ENCODE results near the gene YEATS2. TPM values are rescaled to one million over a fixed set of nuclear protein-coding genes. Genes with fewer than 3 reads are reported as not detected.

YEATS2 gene
- total RNA-seq (2014; rRNA removed; shearing (Covaris generic)) (45.9 and 72.8 TPM in 2 replicates), polyA plus RNA-seq (2016; fragmentation: Nextera tagmentation; extraction: Ambion mirVana) (13.9 and 15.2 TPM in 2 replicates)
- long read RNA-seq, partial matches to known transcripts = 0 of 4 reads
- long read RNA-seq, other reads (novel, unspliced or antisense) = 4 of 4 reads

DNA sequence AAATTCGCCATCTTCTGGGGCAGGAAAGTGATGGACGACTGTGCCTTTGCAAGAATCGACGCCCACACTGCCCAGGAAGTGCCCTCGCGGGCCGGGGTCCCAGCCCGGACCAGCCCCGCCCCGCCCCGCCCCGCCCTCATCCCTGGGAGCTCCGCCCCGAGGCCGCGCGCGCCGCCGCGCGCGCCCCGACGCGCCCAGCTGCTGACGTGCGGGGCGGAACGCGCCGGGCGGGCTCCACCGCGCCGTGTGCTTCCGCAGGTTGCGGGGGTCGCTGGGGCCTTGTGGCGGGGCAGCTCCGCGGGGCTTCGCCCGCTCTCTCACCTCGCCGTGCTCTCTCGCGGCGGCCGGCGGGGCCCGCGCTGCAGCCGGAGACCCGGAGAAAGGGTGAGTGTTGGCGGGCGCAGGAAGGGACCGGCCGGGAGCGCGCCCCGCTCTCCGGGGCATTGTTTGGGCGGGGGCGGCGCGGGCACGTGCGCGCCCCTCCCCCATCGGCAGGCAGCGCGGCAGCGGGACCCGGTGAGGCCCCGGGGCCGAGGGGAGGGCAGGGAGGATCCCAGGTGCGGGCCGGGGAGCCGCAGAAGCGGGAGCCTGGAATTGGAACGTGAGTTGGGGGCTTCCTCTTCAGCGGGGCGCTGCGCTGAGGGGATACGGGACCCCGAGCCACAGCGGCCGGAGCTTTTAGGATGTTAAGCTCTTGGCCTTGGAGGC, at the start of gene YEATS2:
TSS of gene YEATS2 (plus strand) at position 188 of the 708 bp plus-strand sequence. CDS start 17,366 bp downstream, outside the sequence.
- Histone ChIP-seq H3K27me3 (ENCODE audit: insufficient read depth) (no peaks in the 10 kb centered on the region), H3K4me3 (peak within 1 kb of the TSS; percentile 84), H3K36me3 (ENCODE audit: insufficient read depth) (no peaks in the 10 kb centered on the region), H3K4me2 (peak within 1 kb of the TSS; percentile 92), H3K9me2 (ENCODE audit: insufficient read depth) (0 out of 2 replicates have a peak, but pooled peaks cover 3% of the 10 kb centered on the region), H3F3A (replicated peaks; ENCODE audit: low read depth) (no peaks in the 10 kb centered on the region), H4K20me1 (replicated peaks; ENCODE audit: insufficient read depth) (peaks cover 9% of the 10 kb centered on the region), H2AFZ (peak within 1 kb of the TSS; percentile 94), H3K4me1 (ENCODE audit: insufficient read depth) (peaks cover 25% of the 10 kb centered on the region; the same call in 1 of the 2 replicates), H3K79me2 (replicated peaks; ENCODE audit: insufficient read depth) (peaks cover 48% of the 10 kb centered on the region), H3K27ac (ENCODE audit: low read depth) (peak within 1 kb of the TSS; percentile 97)
- Mint-ChIP-seq H3K4me3 (peak within 1 kb of the TSS; percentile 85), H3K27ac (peak within 1 kb of the TSS; percentile 57), H3K36me3 (ENCODE audit: low read depth) (peaks cover 6% of the 10 kb centered on the region), H3K4me1 (peaks cover 30% of the 10 kb centered on the region), H3K27me3 (ENCODE audit: insufficient read depth, low read depth, poor library complexity) (peaks cover 4% of the 10 kb centered on the region), H3K9me3 (no peaks in the 10 kb centered on the region; the same call in 2 of the 3 replicates)
- ATAC-seq = peak; percentile 78
- peak; percentile 83 for DNase-seq (ENCODE audit: low spot score)
- TF ChIP-seq POLR2AphosphoS5 (IDR thresholded peaks at IDR 0.05; ENCODE audit: low read depth) = peak; percentile 79
- TF ChIP-seq, protein P1, sequence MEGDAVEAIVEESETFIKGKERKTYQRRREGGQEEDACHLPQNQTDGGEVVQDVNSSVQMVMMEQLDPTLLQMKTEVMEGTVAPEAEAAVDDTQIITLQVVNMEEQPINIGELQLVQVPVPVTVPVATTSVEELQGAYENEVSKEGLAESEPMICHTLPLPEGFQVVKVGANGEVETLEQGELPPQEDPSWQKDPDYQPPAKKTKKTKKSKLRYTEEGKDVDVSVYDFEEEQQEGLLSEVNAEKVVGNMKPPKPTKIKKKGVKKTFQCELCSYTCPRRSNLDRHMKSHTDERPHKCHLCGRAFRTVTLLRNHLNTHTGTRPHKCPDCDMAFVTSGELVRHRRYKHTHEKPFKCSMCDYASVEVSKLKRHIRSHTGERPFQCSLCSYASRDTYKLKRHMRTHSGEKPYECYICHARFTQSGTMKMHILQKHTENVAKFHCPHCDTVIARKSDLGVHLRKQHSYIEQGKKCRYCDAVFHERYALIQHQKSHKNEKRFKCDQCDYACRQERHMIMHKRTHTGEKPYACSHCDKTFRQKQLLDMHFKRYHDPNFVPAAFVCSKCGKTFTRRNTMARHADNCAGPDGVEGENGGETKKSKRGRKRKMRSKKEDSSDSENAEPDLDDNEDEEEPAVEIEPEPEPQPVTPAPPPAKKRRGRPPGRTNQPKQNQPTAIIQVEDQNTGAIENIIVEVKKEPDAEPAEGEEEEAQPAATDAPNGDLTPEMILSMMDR (conservative IDR thresholded peaks at IDR 0.05; ENCODE audit: low read depth in 2 of 2) = no peak
- peak; percentile 76; the same call in 1 of the 2 replicates for TF ChIP-seq ZNF114 (CRISPR knock-in tag; IDR thresholded peaks at IDR 0.05)

DNA sequence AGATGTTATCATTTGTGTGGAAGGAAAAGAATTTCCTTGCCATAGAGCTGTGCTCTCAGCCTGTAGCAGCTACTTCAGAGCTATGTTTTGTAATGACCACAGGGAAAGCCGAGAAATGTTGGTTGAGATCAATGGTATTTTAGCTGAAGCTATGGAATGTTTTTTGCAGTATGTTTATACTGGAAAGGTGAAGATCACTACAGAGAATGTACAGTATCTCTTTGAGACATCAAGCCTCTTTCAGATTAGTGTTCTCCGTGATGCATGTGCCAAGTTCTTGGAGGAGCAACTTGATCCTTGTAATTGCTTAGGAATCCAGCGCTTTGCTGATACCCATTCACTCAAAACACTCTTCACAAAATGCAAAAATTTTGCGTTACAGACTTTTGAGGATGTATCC, 47.0 kb upstream of the YEATS2 start:
- H3K36me3 Mint-ChIP-seq (ENCODE audit: low read depth) = peaks cover 70% of the 10 kb centered on the region
- no peak overlapping the region for H3K4me3 Mint-ChIP-seq
- TF ChIP-seq CREB1 (CRISPR knock-in tag; IDR thresholded peaks at IDR 0.05; ENCODE audit: low read depth) = no peak
- no peak for TF ChIP-seq NANOG (IDR thresholded peaks at IDR 0.05; ENCODE audit: borderline replicate concordance)
- TF ChIP-seq, protein P2, sequence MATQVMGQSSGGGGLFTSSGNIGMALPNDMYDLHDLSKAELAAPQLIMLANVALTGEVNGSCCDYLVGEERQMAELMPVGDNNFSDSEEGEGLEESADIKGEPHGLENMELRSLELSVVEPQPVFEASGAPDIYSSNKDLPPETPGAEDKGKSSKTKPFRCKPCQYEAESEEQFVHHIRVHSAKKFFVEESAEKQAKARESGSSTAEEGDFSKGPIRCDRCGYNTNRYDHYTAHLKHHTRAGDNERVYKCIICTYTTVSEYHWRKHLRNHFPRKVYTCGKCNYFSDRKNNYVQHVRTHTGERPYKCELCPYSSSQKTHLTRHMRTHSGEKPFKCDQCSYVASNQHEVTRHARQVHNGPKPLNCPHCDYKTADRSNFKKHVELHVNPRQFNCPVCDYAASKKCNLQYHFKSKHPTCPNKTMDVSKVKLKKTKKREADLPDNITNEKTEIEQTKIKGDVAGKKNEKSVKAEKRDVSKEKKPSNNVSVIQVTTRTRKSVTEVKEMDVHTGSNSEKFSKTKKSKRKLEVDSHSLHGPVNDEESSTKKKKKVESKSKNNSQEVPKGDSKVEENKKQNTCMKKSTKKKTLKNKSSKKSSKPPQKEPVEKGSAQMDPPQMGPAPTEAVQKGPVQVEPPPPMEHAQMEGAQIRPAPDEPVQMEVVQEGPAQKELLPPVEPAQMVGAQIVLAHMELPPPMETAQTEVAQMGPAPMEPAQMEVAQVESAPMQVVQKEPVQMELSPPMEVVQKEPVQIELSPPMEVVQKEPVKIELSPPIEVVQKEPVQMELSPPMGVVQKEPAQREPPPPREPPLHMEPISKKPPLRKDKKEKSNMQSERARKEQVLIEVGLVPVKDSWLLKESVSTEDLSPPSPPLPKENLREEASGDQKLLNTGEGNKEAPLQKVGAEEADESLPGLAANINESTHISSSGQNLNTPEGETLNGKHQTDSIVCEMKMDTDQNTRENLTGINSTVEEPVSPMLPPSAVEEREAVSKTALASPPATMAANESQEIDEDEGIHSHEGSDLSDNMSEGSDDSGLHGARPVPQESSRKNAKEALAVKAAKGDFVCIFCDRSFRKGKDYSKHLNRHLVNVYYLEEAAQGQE (IDR thresholded peaks at IDR 0.05; ENCODE audit: unreplicated experiment) = no peak
- no peak for TF ChIP-seq POLR2AphosphoS5 (IDR thresholded peaks at IDR 0.05; ENCODE audit: low read depth)
- no peak for TF ChIP-seq ZNF331 (CRISPR knock-in tag; IDR thresholded peaks at IDR 0.05; ENCODE audit: low read depth)
- TF ChIP-seq, protein P3, sequence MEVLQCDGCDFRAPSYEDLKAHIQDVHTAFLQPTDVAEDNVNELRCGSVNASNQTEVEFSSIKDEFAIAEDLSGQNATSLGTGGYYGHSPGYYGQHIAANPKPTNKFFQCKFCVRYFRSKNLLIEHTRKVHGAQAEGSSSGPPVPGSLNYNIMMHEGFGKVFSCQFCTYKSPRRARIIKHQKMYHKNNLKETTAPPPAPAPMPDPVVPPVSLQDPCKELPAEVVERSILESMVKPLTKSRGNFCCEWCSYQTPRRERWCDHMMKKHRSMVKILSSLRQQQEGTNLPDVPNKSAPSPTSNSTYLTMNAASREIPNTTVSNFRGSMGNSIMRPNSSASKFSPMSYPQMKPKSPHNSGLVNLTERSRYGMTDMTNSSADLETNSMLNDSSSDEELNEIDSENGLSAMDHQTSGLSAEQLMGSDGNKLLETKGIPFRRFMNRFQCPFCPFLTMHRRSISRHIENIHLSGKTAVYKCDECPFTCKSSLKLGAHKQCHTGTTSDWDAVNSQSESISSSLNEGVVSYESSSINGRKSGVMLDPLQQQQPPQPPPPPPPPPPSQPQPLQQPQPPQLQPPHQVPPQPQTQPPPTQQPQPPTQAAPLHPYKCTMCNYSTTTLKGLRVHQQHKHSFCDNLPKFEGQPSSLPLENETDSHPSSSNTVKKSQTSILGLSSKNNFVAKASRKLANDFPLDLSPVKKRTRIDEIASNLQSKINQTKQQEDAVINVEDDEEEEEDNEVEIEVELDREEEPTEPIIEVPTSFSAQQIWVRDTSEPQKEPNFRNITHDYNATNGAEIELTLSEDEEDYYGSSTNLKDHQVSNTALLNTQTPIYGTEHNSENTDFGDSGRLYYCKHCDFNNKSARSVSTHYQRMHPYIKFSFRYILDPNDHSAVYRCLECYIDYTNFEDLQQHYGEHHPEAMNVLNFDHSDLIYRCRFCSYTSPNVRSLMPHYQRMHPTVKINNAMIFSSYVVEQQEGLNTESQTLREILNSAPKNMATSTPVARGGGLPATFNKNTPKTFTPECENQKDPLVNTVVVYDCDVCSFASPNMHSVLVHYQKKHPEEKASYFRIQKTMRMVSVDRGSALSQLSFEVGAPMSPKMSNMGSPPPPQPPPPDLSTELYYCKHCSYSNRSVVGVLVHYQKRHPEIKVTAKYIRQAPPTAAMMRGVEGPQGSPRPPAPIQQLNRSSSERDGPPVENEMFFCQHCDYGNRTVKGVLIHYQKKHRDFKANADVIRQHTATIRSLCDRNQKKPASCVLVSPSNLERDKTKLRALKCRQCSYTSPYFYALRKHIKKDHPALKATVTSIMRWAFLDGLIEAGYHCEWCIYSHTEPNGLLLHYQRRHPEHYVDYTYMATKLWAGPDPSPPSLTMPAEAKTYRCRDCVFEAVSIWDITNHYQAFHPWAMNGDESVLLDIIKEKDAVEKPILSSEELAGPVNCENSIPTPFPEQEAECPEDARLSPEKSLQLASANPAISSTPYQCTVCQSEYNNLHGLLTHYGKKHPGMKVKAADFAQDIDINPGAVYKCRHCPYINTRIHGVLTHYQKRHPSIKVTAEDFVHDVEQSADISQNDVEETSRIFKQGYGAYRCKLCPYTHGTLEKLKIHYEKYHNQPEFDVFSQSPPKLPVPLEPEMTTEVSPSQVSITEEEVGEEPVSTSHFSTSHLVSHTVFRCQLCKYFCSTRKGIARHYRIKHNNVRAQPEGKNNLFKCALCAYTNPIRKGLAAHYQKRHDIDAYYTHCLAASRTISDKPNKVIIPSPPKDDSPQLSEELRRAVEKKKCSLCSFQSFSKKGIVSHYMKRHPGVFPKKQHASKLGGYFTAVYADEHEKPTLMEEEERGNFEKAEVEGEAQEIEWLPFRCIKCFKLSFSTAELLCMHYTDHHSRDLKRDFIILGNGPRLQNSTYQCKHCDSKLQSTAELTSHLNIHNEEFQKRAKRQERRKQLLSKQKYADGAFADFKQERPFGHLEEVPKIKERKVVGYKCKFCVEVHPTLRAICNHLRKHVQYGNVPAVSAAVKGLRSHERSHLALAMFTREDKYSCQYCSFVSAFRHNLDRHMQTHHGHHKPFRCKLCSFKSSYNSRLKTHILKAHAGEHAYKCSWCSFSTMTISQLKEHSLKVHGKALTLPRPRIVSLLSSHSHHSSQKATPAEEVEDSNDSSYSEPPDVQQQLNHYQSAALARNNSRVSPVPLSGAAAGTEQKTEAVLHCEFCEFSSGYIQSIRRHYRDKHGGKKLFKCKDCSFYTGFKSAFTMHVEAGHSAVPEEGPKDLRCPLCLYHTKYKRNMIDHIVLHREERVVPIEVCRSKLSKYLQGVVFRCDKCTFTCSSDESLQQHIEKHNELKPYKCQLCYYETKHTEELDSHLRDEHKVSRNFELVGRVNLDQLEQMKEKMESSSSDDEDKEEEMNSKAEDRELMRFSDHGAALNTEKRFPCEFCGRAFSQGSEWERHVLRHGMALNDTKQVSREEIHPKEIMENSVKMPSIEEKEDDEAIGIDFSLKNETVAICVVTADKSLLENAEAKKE (CRISPR knock-in tag; IDR thresholded peaks at IDR 0.05) = no peak

More for the DNA sequence above, 47.0 kb upstream of the YEATS2 start:
- H3K27ac ChIP-seq (ENCODE audit: low read depth) = no peak overlapping the region
- no peaks in the 10 kb centered on the region for H3K9me2 ChIP-seq (ENCODE audit: insufficient read depth)
- H3K79me2 ChIP-seq (replicated peaks; ENCODE audit: insufficient read depth) = no peaks in the 10 kb centered on the region; the same call in 1 of the 2 replicates
- no peaks in the 10 kb centered on the region for H3K27me3 ChIP-seq (ENCODE audit: insufficient read depth)
- no peak overlapping the region for H2AFZ ChIP-seq
- no peak overlapping the region for H3K27ac Mint-ChIP-seq
- H3K4me2 ChIP-seq = no peak overlapping the region
- peaks cover 8% of the 10 kb centered on the region for H3K27me3 Mint-ChIP-seq (ENCODE audit: insufficient read depth, low read depth, poor library complexity)
- peaks cover 46% of the 10 kb centered on the region for H3K36me3 ChIP-seq (ENCODE audit: insufficient read depth)
- H3K9me3 Mint-ChIP-seq = peaks cover 42% of the 10 kb centered on the region
- no peaks in the 10 kb centered on the region for H3K4me1 ChIP-seq (ENCODE audit: insufficient read depth)
- ATAC-seq (no peak), DNase-seq (ENCODE audit: low spot score) (no peak)
- H4K20me1 ChIP-seq (replicated peaks; ENCODE audit: insufficient read depth) = no peaks in the 10 kb centered on the region
- no peaks in the 10 kb centered on the region for H3K4me1 Mint-ChIP-seq
- H3K4me3 ChIP-seq = no peak overlapping the region
- H3F3A ChIP-seq (replicated peaks; ENCODE audit: low read depth) = no peaks in the 10 kb centered on the region

Measured in GM23338 (cell line).